ENCODE results near the gene DKC1. TPM values are rescaled to one million over a fixed set of nuclear protein-coding genes. Genes with fewer than 3 reads are reported as not detected.

DKC1 gene
- total RNA-seq, 1 experiment from 2014 or later = 158 TPM

DNA sequence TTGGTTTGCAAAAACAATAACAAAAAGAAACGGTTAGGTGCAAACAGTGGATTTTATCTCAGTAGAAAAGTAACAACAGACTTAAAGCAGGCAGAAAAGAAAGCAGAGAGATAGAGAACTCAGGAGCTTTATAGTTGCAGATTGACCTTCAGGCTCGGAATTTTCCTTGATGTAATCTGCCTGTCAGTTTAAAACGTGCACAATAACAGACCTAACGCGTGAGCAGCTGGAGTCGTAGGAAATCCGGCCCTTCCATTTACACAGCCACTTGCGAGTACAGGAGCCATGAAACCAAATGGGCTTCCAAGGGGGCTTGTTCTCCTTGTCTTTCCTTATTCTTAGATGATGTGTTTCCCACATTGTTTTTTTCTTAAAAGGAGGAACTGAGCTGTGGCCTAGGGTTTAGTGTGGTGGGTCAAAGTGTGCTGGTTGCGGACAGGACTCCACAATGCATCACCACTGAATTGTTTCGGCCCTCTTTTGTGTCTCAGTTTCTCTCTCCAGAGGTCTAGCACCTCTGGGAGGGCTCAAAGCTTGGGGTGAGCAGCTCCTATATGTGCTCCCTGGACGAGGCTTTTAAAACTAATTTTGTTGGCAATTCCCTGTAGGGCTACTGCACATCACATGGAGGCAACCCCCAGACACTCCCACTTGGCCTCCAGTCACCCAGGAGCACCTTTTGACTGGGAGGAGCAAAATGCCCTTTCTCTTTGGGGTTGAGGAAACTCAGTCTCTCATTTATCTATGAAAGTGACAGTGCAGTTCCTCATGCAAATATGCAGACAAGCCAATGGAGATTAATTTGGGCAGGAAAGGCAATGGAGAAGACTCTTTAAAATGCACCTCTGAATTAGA lies 56.5 kb downstream of the DKC1 start:
- intact Hi-C loops (cut with micrococcal nuclease; ENCODE audit: unreplicated experiment) = no loop called here
- Histone ChIP-seq H3K4me1 (ENCODE audit: insufficient read depth, low read length, poor library complexity, severe bottlenecking) (no peaks in the 10 kb centered on the region), H3K4me3 (ENCODE audit: low read depth, low read length, poor library complexity, severe bottlenecking) (no peak overlapping the region), H3K27me3 (replicated peaks; ENCODE audit: insufficient read depth, low read depth, low read length, poor library complexity) (no peaks in the 10 kb centered on the region), H3K36me3 (ENCODE audit: insufficient read depth, low read length, poor library complexity, severe bottlenecking) (no peaks in the 10 kb centered on the region), H3K27ac (ENCODE audit: low read depth, low read length, poor library complexity, severe bottlenecking) (no peak overlapping the region), H3K9me3 (ENCODE audit: low read depth, low read length, poor library complexity, severe bottlenecking) (no peaks in the 10 kb centered on the region)
- TF ChIP-seq CTCF (conservative IDR thresholded peaks at IDR 0.05; ENCODE audit: low read depth, low read length) (no peak), EZH2 (IDR thresholded peaks at IDR 0.05; ENCODE audit: borderline replicate concordance, low read depth, low read length, poor library complexity, severe bottlenecking) (no peak)
- ChIA-PET CTCF (no interaction called here), POLR2A (ENCODE audit: low non-redundant PET) (no interaction called here)
- no peak for DNase-seq (ENCODE audit: low spot score)
- no TSS peak for BruUV-seq (replicated peaks)

- intact Hi-C loops (cut with micrococcal nuclease; ENCODE audit: unreplicated experiment) = no loop called here
- Histone ChIP-seq H3K36me3 (ENCODE audit: insufficient read depth, low read length, poor library complexity, severe bottlenecking) (no peaks in the 10 kb centered on the region), H3K27me3 (replicated peaks; ENCODE audit: insufficient read depth, low read depth, low read length, poor library complexity) (no peaks in the 10 kb centered on the region), H3K4me1 (ENCODE audit: insufficient read depth, low read length, poor library complexity, severe bottlenecking) (no peaks in the 10 kb centered on the region), H3K9me3 (ENCODE audit: low read depth, low read length, poor library complexity, severe bottlenecking) (no peaks in the 10 kb centered on the region), H3K27ac (ENCODE audit: low read depth, low read length, poor library complexity, severe bottlenecking) (no peak overlapping the region), H3K4me3 (ENCODE audit: low read depth, low read length, poor library complexity, severe bottlenecking) (no peak overlapping the region)
- ChIA-PET POLR2A (ENCODE audit: low non-redundant PET) (no interaction called here), CTCF (no interaction called here)
- no peak for DNase-seq (ENCODE audit: low spot score)
- TF ChIP-seq CTCF (conservative IDR thresholded peaks at IDR 0.05; ENCODE audit: low read depth, low read length) (no peak), EZH2 (IDR thresholded peaks at IDR 0.05; ENCODE audit: borderline replicate concordance, low read depth, low read length, poor library complexity, severe bottlenecking) (no peak)
- BruUV-seq (replicated peaks) = no TSS peak
These were observed 57.2 kb downstream of the DKC1 start for GRCh38 chrX:154819771-154820341.

DNA sequence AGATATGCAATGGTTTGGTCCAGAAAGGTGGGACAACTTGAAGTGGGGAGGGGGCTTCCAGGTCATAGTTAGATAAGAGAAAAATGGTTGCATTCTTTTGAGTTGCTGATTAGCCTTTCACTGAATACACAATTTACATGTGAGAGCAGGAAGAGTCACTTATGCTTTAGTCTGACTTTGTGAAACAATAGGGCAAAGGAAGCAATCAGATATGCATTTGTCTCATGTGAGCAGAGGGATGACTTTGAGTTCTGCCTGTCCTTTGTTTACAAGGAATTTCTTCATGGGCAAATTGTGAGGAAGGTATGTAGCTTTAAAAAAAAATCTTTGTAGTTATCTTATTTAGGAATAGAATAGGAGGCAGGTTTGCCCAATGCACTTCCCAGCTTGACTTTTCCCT lies 58.9 kb downstream of the DKC1 start:
- ChIA-PET POLR2A (ENCODE audit: low non-redundant PET) (no interaction called here), CTCF (no interaction called here)
- Histone ChIP-seq H3K36me3 (ENCODE audit: insufficient read depth, low read length, poor library complexity, severe bottlenecking) (no peaks in the 10 kb centered on the region), H3K27ac (ENCODE audit: low read depth, low read length, poor library complexity, severe bottlenecking) (no peak overlapping the region), H3K9me3 (ENCODE audit: low read depth, low read length, poor library complexity, severe bottlenecking) (no peaks in the 10 kb centered on the region), H3K4me1 (ENCODE audit: insufficient read depth, low read length, poor library complexity, severe bottlenecking) (no peaks in the 10 kb centered on the region), H3K27me3 (replicated peaks; ENCODE audit: insufficient read depth, low read depth, low read length, poor library complexity) (no peaks in the 10 kb centered on the region), H3K4me3 (ENCODE audit: low read depth, low read length, poor library complexity, severe bottlenecking) (no peak overlapping the region)
- no TSS peak for BruUV-seq (replicated peaks)
- DNase-seq (ENCODE audit: low spot score) = no peak
- intact Hi-C loops (cut with micrococcal nuclease; ENCODE audit: unreplicated experiment) = no loop called here
- no peak for TF ChIP-seq EZH2 (IDR thresholded peaks at IDR 0.05; ENCODE audit: borderline replicate concordance, low read depth, low read length, poor library complexity, severe bottlenecking)
- TF ChIP-seq CTCF (conservative IDR thresholded peaks at IDR 0.05; ENCODE audit: low read depth, low read length) = no peak
